DOHH2 (cell line): Measurements from ENCODE around the gene MYLK.

Source experiments
- CTCF ChIP-seq: fragments of 200-600 bp; sonication (generic); IDR thresholded peaks from one replicate; pipeline ENCODE4 v1.5.1; 2014; ENCODE audit warnings: antibody characterized with exemption, mild to moderate bottlenecking, low read depth, low read length; ENCODE audit not compliant: poor library complexity, severe bottlenecking
- EZH2phosphoT487 ChIP-seq: fragments of 200-600 bp; sonication (generic); IDR thresholded peaks from 2 replicates; pipeline ENCODE4 v1.6.1; 2017; ENCODE audit warnings: borderline replicate concordance, mild to moderate bottlenecking, antibody characterized with exemption, low read length, moderate library complexity, mixed read lengths

- TF ChIP-seq CTCF (no peak), EZH2phosphoT487 (no peak)
Measured at GRCh38 chr3:123730829-123731228, 153.3 kb downstream of the MYLK start.
